ENCODE measurements around the gene HEPACAM.

DNA sequence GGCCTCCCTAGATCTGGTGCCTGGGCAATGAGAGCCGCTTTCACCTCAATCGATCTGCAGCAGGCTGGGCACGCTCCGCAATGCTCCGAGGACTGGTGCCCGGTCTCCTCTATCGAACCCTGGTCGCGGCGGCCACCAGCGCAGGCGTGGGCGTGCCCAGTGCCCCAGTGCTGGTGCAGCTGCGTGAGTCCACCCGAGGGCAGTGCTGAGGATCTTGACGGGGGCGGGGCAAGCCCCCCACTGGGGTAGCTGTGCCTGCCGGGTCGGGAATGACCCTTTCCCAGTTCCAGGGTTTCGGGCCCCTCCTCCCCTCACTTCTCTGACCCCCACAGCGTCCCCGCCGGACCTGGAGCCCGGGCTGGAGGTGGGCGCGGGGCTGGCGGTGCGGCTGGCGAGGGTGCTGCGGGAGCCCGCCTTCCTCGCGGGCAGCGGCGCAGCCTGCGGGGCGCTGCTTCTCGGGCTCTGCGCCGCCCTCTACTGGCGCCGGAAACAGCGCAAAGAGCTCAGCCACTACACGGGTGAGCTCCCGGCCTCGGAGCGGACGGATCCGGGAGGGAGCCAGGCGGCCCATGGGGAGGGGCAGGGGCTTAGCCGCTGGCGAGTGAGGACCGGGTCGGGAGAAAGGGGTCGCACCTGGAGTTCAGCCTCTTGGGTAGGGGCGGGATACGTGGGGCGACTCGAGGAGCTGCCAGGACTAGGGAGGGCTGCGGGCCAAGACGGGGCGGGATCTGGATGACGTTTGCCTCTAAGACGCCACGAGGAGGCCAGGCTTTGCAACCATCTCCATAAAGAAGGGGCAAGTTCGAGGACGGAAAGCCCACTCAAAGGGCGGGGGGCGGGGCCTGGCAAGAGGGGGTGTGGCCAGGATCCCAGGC, 59.7 kb downstream of the HEPACAM start:
- peak; percentile 11 to 26 for TF ChIP-seq POLR2A (IDR thresholded peaks at IDR 0.05)
- TF ChIP-seq, protein P1, sequence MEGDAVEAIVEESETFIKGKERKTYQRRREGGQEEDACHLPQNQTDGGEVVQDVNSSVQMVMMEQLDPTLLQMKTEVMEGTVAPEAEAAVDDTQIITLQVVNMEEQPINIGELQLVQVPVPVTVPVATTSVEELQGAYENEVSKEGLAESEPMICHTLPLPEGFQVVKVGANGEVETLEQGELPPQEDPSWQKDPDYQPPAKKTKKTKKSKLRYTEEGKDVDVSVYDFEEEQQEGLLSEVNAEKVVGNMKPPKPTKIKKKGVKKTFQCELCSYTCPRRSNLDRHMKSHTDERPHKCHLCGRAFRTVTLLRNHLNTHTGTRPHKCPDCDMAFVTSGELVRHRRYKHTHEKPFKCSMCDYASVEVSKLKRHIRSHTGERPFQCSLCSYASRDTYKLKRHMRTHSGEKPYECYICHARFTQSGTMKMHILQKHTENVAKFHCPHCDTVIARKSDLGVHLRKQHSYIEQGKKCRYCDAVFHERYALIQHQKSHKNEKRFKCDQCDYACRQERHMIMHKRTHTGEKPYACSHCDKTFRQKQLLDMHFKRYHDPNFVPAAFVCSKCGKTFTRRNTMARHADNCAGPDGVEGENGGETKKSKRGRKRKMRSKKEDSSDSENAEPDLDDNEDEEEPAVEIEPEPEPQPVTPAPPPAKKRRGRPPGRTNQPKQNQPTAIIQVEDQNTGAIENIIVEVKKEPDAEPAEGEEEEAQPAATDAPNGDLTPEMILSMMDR (IDR thresholded peaks at IDR 0.05 in 4 of 5, conservative IDR thresholded peaks at IDR 0.05 in 1 of 5), result peak; percentile 43 to 71 (median 62)
